Gastrocnemius medialis (tissue), 4 donors: ENCODE measurements around the gene AQP5. TPM values are rescaled to one million over a fixed set of nuclear protein-coding genes. Genes with fewer than 3 reads are reported as not detected.
A peak's percentile ranks its signal among the peaks of the same experiment; 100 is the strongest.

Experiments
- ATAC-seq, 2 donors: fragments of 150-250 bp; one replicate each; pipeline ENCODE4 v1.9.1; 2016
- DNase-seq, 2 donors: peaks; one replicate each; pipeline ENCODE4 v3.0.0-alpha.2; 2019
- H3K27ac ChIP-seq, 4 donors: fragments of 200-600 bp; sonication (generic); 1 replicate in 1 of 4; 2 replicates in 3 of 4; pipeline ENCODE4 v1.5.1; 2016 to 2018; ENCODE audit warnings: mild to moderate bottlenecking in 2 of 4, moderate library complexity in 1 of 4
- H3K27me3 ChIP-seq, 3 donors: fragments of 200-600 bp; sonication (generic) in 2 of 3; 1 replicate in 1 of 3; 2 replicates in 2 of 3; pipeline versions ENCODE4 v1.5.1 to v1.6.0; 2016 to 2019; ENCODE audit warnings: mild to moderate bottlenecking in 1 of 3, moderate library complexity in 1 of 3
- H3K36me3 ChIP-seq, 2 donors: fragments of 200-600 bp; sonication (generic) in 1 of 2; one replicate each; pipeline ENCODE4 v1.5.1; 2017 to 2018
- H3K4me1 ChIP-seq, 2 donors: fragments of 200-600 bp; sonication (generic) in 1 of 2; one replicate each; pipeline ENCODE4 v1.5.1; 2016 to 2017; ENCODE audit warnings: mild to moderate bottlenecking in 2 of 2
- H3K4me3 ChIP-seq, 4 donors: fragments of 200-600 bp; sonication (generic) in 3 of 4; 1 replicate in 1 of 4; 2 replicates in 3 of 4; pipeline ENCODE4 v1.5.1; 2016 to 2019; ENCODE audit warnings: mild to moderate bottlenecking in 2 of 4
- H3K9me3 ChIP-seq, 3 donors: fragments of 200-600 bp; sonication (generic) in 2 of 3; 1 replicate in 1 of 3; 2 replicates in 2 of 3; pipeline ENCODE4 v1.5.1; 2016 to 2019
- POLR2A ChIP-seq, 2 donors: fragments of 450-650 bp; IDR thresholded peaks; one replicate each; pipeline ENCODE4 v1.6.1; 2017; ENCODE audit warnings: antibody characterized with exemption in 2 of 2, mild to moderate bottlenecking in 2 of 2, moderate library complexity in 2 of 2
- in situ Hi-C, 4 donors: fragments of 200-750 bp; cut with MboI; loops; one replicate each; pipeline versions ENCODE4 v1.15.0 to v1.8.0; 2017; ENCODE audit warnings: low sequenced_read_pairs in 4 of 4
- intact Hi-C: fragments of 100-400 bp; cut with DNase I; formaldehyde crosslinking; loops from one replicate; pipeline ENCODE4 v1.15.1; 2023; ENCODE audit warnings: low total_unique reads
- total RNA-seq, 4 donors: library from RNA; depleted of rRNA; stranded (reverse); fragments of >200 nt; gene quantifications; one replicate each; pipeline versions ENCODE4 v1.1.0 to v1.2.3, GENCODE V29; 2016
- TF ChIP-seq, protein P1 (sequence below), 5 experiments: fragments of 450-650 bp in 3 of 5; fragments of 200-600 bp in 2 of 5; sonication (generic) in 2 of 5; IDR thresholded peaks in 4 of 5; conservative IDR thresholded peaks in 1 of 5; 1 replicate in 4 of 5; 2 replicates in 1 of 5; pipeline ENCODE4 v1.5.1; 2016 to 2019; ENCODE audit warnings: antibody characterized with exemption in 5 of 5, mild to moderate bottlenecking in 3 of 5, moderate library complexity in 3 of 5

The AQP5 gene
- total RNA-seq, 4 donors from 2014 or later = not detected

DNA sequence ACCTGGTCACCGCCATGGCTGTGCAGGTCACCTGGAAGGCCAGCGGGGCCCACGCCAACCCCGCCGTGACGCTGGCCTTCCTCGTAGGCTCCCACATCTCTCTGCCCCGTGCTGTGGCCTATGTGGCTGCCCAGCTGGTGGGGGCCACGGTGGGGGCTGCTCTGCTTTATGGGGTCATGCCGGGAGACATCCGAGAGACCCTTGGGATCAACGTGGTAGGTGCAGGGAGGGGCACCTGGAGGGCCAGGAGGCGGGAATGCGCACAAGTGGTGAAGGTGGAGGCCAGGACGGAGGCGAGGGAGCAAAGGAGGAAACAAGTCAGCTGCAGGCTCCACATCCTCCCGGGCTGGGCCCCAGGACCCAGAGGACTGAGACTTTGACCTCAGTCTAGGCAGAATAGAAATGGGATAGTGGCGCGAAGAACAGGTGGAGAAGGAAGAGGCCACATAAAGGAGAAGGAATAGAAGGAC, 11.7 kb downstream of the AQP5 start:
- intact Hi-C loops = no loop called here
- no peak for ATAC-seq
- no peak for TF ChIP-seq POLR2A (IDR thresholded peaks at IDR 0.05)
- TF ChIP-seq, protein P1, sequence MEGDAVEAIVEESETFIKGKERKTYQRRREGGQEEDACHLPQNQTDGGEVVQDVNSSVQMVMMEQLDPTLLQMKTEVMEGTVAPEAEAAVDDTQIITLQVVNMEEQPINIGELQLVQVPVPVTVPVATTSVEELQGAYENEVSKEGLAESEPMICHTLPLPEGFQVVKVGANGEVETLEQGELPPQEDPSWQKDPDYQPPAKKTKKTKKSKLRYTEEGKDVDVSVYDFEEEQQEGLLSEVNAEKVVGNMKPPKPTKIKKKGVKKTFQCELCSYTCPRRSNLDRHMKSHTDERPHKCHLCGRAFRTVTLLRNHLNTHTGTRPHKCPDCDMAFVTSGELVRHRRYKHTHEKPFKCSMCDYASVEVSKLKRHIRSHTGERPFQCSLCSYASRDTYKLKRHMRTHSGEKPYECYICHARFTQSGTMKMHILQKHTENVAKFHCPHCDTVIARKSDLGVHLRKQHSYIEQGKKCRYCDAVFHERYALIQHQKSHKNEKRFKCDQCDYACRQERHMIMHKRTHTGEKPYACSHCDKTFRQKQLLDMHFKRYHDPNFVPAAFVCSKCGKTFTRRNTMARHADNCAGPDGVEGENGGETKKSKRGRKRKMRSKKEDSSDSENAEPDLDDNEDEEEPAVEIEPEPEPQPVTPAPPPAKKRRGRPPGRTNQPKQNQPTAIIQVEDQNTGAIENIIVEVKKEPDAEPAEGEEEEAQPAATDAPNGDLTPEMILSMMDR (IDR thresholded peaks at IDR 0.05 in 4 of 5, conservative IDR thresholded peaks at IDR 0.05 in 1 of 5) = no peak
- Histone ChIP-seq H3K36me3 (no peaks in the 10 kb centered on the region), H3K4me3 (no peak overlapping the region), H3K9me3 (no peaks in the 10 kb centered on the region), H3K27ac (no peak overlapping the region), H3K27me3 (peaks cover 2 to 11% (median 2%) of the 10 kb centered on the region in 3 donors), H3K4me1 (no peaks in the 10 kb centered on the region)
- in situ Hi-C loops = loop anchor here in 3 of 4 donors (5.0 kb wide), 3 partner anchors 79 to 94 kb away; partner anchors contain the start of gene ASIC1 (in 1 of the 3)
- DNase-seq = no peak

DNA sequence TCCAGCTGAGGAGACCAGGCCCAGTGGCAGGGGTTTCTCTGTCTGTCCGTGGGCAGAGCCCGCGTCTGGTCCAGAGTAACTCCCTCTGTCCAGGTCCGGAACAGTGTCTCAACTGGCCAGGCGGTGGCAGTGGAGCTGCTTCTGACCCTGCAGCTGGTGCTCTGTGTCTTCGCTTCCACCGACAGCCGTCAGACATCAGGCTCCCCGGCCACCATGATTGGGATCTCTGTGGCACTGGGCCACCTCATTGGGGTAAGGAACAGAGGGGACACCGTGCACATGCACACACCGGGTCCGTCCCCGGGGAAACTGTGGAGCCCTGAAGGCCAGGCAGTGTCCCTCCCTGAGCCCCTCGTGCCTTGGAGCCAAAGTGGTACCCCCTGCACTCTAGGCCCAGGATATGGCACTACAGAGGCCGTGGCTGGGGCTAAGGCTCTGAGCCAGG, 12.6 kb downstream of the AQP5 start:
- Histone ChIP-seq H3K4me3 (no peak overlapping the region), H3K36me3 (no peaks in the 10 kb centered on the region), H3K27ac (no peak overlapping the region), H3K9me3 (no peaks in the 10 kb centered on the region), H3K4me1 (no peaks in the 10 kb centered on the region), H3K27me3 (peaks cover 0 to 7% (median 0%) of the 10 kb centered on the region in 3 donors)
- in situ Hi-C loops (loop anchor here in 3 of 4 donors (5.0 kb wide), 3 partner anchors 78 to 93 kb away; partner anchors contain the start of gene ASIC1 (in 1 of the 3)), intact Hi-C loops (no loop called here)
- DNase-seq = peak; percentile 20 to 35
- peak; percentile 51 to 56 for ATAC-seq
- TF ChIP-seq POLR2A (IDR thresholded peaks at IDR 0.05) = no peak
- TF ChIP-seq, protein P1 (IDR thresholded peaks at IDR 0.05 in 4 of 5, conservative IDR thresholded peaks at IDR 0.05 in 1 of 5) = peak in 2 of 5 experiments; percentile 23 to 30

DNA sequence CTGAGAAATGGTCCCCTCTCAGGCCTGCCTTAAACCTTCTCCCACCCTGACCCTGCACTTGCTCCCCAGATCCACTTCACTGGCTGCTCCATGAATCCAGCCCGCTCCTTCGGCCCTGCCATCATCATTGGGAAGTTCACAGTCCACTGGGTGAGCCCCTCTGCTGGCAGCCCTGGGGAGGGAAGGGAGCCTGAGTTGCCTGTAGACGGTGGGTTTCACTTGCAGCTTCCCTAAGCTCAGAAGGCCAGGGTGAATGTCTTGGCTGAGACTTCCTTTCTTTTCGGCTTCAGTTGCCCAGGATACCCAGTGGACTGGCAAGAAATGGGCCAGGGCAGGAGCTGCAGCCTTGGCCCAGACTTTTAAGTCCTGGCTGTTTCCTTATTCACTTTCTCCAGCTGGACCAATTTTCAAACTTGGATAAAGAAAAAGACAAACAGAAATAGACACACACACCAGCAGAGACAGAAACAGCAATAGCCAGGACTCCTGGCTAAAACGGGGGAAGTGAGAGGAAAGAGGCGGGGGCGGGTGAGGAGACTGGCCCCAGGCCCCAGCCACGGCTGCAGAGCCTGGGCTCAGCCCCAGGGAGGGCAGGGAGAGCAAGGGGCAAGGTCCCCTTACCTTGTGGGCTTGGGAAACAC, 13.1 kb downstream of the AQP5 start:
- no peaks in the 10 kb centered on the region for H3K4me1 ChIP-seq
- no peak overlapping the region for H3K27ac ChIP-seq
- TF ChIP-seq, protein P1 (IDR thresholded peaks at IDR 0.05 in 4 of 5, conservative IDR thresholded peaks at IDR 0.05 in 1 of 5) = no peak
- TF ChIP-seq POLR2A (IDR thresholded peaks at IDR 0.05) = no peak
- ATAC-seq (no peak), DNase-seq (no peak)
- no peaks in the 10 kb centered on the region for H3K9me3 ChIP-seq
- no peak overlapping the region for H3K4me3 ChIP-seq
- in situ Hi-C loops (loop anchor here (5.0 kb wide), 3 partner anchors 78 to 93 kb away; partner anchors contain the start of gene ASIC1 (in 2 of the 4)), intact Hi-C loops (no loop called here)
- H3K27me3 ChIP-seq = peaks cover 0 to 4% (median 0%) of the 10 kb centered on the region in 3 donors
- H3K36me3 ChIP-seq = no peaks in the 10 kb centered on the region

DNA sequence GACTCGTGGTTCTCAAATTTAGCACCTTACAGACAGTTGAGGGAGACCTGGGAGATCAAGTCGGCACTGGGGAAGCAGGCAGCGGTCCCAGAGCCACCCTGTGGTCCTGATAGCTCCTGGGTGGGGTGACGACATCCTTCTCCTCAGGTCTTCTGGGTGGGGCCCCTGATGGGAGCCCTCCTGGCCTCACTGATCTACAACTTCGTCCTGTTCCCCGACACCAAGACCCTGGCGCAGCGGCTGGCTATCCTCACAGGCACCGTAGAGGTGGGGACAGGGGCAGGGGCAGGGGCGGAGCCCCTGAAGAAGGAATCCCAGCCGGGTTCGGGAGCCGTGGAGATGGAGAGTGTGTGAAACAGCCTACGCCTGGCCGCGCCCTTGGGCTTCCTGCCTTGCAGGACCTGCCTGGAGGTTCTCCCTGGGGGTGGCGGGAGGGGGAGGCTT, 13.7 kb downstream of the AQP5 start:
- Histone ChIP-seq H3K27ac (no peak overlapping the region), H3K9me3 (no peaks in the 10 kb centered on the region), H3K36me3 (no peaks in the 10 kb centered on the region), H3K4me3 (no peak overlapping the region), H3K4me1 (no peaks in the 10 kb centered on the region), H3K27me3 (peaks cover 0 to 3% (median 0%) of the 10 kb centered on the region in 3 donors)
- in situ Hi-C loops (loop anchor here in 1 of 4 donors (5.0 kb wide), 1 partner anchor 82 kb away; the partner anchor contains the start of gene ASIC1), intact Hi-C loops (no loop called here)
- ATAC-seq (no peak), DNase-seq (no peak)
- TF ChIP-seq, protein P1 (IDR thresholded peaks at IDR 0.05 in 4 of 5, conservative IDR thresholded peaks at IDR 0.05 in 1 of 5) = no peak
- no peak for TF ChIP-seq POLR2A (IDR thresholded peaks at IDR 0.05)
